ENCODE results near the gene RPS15.

RPS15 gene

GRCh38 chr19:1487576-1488281 is 49.5 kb downstream of the RPS15 start:
- DNase-seq (ENCODE audit: low spot score), result no peak

GRCh38 chr19:1488282-1488601 is 50.0 kb downstream of the RPS15 start:
- no peak for DNase-seq (ENCODE audit: low spot score)

GRCh38 chr19:1489463-1490310 is 51.5 kb downstream of the RPS15 start:
- no peak for DNase-seq (ENCODE audit: low spot score)

Data from AG08396 (cell line).